LNCAP (cell line): ENCODE results near the gene CLEC4D.

Source experiments
- TF ChIP-seq, protein P1 (sequence below): fragments of 450-650 bp; IDR thresholded peaks from 2 replicates; pipeline ENCODE4 v1.5.1; 2017; ENCODE audit warnings: mild to moderate bottlenecking

Gene CLEC4D

DNA sequence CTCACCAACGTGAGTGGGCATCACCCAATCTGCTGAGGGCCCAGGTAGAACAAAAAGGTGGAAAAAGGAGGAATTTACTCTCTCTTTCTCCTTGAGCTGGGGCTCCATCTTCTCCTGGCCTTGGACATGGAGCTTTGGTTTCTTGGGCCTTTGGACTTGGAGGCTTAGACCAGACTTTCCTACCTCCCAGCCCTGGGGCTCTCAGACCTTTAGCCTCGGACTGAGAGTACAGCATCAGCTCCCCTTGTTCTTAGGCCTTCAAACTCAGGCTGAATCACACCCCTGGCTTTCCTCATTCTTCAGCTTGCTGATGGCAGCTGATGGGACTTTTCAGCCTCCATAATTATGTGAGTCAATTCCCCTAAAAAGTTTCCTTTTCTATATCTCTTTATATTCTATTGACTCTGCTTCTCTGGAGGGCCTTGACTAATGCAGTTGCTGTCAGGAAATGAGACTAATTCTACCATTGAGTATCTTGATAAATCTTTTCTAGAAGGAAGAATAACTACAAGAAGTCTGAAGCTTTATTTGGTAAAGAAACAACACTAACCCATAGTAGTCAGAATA lies 43.3 kb downstream of the CLEC4D start:
- TF ChIP-seq, protein P1, sequence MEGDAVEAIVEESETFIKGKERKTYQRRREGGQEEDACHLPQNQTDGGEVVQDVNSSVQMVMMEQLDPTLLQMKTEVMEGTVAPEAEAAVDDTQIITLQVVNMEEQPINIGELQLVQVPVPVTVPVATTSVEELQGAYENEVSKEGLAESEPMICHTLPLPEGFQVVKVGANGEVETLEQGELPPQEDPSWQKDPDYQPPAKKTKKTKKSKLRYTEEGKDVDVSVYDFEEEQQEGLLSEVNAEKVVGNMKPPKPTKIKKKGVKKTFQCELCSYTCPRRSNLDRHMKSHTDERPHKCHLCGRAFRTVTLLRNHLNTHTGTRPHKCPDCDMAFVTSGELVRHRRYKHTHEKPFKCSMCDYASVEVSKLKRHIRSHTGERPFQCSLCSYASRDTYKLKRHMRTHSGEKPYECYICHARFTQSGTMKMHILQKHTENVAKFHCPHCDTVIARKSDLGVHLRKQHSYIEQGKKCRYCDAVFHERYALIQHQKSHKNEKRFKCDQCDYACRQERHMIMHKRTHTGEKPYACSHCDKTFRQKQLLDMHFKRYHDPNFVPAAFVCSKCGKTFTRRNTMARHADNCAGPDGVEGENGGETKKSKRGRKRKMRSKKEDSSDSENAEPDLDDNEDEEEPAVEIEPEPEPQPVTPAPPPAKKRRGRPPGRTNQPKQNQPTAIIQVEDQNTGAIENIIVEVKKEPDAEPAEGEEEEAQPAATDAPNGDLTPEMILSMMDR: no peak

DNA sequence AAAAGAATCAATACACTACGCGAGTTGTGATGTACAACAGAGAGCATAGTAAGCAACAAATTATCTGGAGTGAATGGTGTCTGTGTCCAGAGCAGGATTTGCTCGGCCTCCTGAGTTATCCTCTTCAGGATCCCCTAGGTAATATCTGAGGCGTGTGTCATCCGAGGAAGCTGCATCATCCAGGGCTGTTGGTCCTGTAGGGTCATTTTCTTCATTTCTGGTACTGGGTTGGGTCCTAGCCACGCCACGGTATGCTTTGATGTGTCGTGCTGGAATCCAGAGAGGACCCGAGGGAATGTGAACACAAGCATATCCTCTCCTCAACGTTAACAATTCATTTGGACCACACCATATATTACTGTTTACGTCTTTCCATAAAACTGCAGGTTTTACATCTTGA lies 46.4 kb downstream of the CLEC4D start:
- TF ChIP-seq, protein P1: no peak

DNA sequence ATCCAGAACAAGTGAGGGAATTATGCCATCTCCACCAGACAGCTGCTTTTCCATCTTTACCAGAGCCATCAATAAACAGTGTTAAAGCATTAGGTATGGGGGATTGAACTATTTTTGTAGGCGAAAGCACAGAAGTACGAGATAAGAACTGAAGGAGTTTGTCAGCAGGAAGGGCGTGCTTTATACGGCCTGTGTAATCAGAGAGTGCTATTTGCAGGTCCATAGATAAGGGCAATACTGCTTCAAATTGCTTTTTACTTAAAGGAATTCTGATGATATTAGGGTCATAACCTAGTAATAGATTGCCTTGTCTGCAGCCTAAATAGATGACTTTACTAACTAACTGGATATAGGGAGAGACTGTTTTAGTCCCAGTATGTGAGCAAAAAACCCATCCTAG lies 47.7 kb downstream of the CLEC4D start:
- TF ChIP-seq, protein P1: no peak

GRCh38 chr12:8562310-8562709 lies 49.0 kb downstream of the CLEC4D start:
- TF ChIP-seq, protein P1: peak; percentile 46

GRCh38 chr12:8563356-8563755 lies 50.1 kb downstream of the CLEC4D start:
- TF ChIP-seq, protein P1: no peak

- TF ChIP-seq, protein P1: no peak
These were observed 51.4 kb downstream of the CLEC4D start for GRCh38 chr12:8564656-8565055.

- TF ChIP-seq, protein P1: no peak
These were observed 53.2 kb downstream of the CLEC4D start for GRCh38 chr12:8566525-8566924.
